ENCODE results near the gene CRB1. TPM values are rescaled to one million over a fixed set of nuclear protein-coding genes. Genes with fewer than 3 reads are reported as not detected.

Gene CRB1
- total RNA-seq, 1 donor from 2014 or later: not detected

- peaks cover 13% of the 10 kb centered on the region for H3K4me1 Mint-ChIP-seq (ENCODE audit: low read depth, unreplicated experiment)
- H3K27ac ChIP-seq (ENCODE audit: low read depth, low read length): no peak overlapping the region
Observed at GRCh38 chr1:197435224-197435623, 167.2 kb downstream of the CRB1 start.

GRCh38 chr1:197437601-197438000 is 169.5 kb downstream of the CRB1 start:
- Mint-ChIP-seq H3K36me3 (ENCODE audit: low read depth, unreplicated experiment) (no peaks in the 10 kb centered on the region), H3K4me1 (ENCODE audit: low read depth, unreplicated experiment) (peaks cover 23% of the 10 kb centered on the region)

More at GRCh38 chr1:197435224-197435623, 167.2 kb downstream of the CRB1 start:
- no peak overlapping the region for H3K27ac Mint-ChIP-seq (ENCODE audit: unreplicated experiment)
- Histone ChIP-seq H3K9me3 (ENCODE audit: insufficient read depth, low read depth, low read length) (no peaks in the 10 kb centered on the region), H2AFZ (ENCODE audit: low read depth, low read length) (no peak overlapping the region), H3K36me3 (ENCODE audit: insufficient read depth, low read length) (no peaks in the 10 kb centered on the region), H3K9ac (ENCODE audit: low read length) (no peak overlapping the region), H4K20me1 (ENCODE audit: insufficient read depth, low read length) (no peaks in the 10 kb centered on the region), H3K79me2 (ENCODE audit: insufficient read depth, low read length) (no peaks in the 10 kb centered on the region), H3K4me2 (ENCODE audit: low read length) (no peak overlapping the region), H3K4me3 (ENCODE audit: insufficient read depth, low read depth, low read length) (no peak overlapping the region), H3K4me1 (ENCODE audit: insufficient read depth, low read length) (peaks cover 5% of the 10 kb centered on the region), H3K27me3 (ENCODE audit: insufficient read depth, low read length) (no peaks in the 10 kb centered on the region)
- no peak for DNase-seq (ENCODE audit: low read depth)
- no peak for TF ChIP-seq EZH2 (IDR thresholded peaks at IDR 0.05; ENCODE audit: insufficient read depth, low read length)
- no peak overlapping the region for H3K4me3 Mint-ChIP-seq (ENCODE audit: unreplicated experiment)
- H3K36me3 Mint-ChIP-seq (ENCODE audit: low read depth, unreplicated experiment): no peaks in the 10 kb centered on the region
- no peaks in the 10 kb centered on the region for H3K9me3 Mint-ChIP-seq (ENCODE audit: unreplicated experiment)
- FAIRE-seq: no peak
- no peaks in the 10 kb centered on the region for H3K27me3 Mint-ChIP-seq (ENCODE audit: low read depth, unreplicated experiment)

GRCh38 chr1:197438010-197438790 is 170.1 kb downstream of the CRB1 start:
- Histone ChIP-seq H3K9ac (ENCODE audit: low read length) (no peak overlapping the region), H4K20me1 (ENCODE audit: insufficient read depth, low read length) (no peaks in the 10 kb centered on the region), H3K27me3 (ENCODE audit: insufficient read depth, low read length) (no peaks in the 10 kb centered on the region), H3K4me1 (ENCODE audit: insufficient read depth, low read length) (peaks cover 9% of the 10 kb centered on the region), H3K27ac (ENCODE audit: low read depth, low read length) (no peak overlapping the region), H2AFZ (ENCODE audit: low read depth, low read length) (no peak overlapping the region), H3K9me3 (ENCODE audit: insufficient read depth, low read depth, low read length) (no peaks in the 10 kb centered on the region), H3K4me3 (ENCODE audit: insufficient read depth, low read depth, low read length) (no peak overlapping the region), H3K36me3 (ENCODE audit: insufficient read depth, low read length) (no peaks in the 10 kb centered on the region), H3K4me2 (ENCODE audit: low read length) (no peak overlapping the region), H3K79me2 (ENCODE audit: insufficient read depth, low read length) (no peaks in the 10 kb centered on the region)
- no peak for TF ChIP-seq CTCF (IDR thresholded peaks at IDR 0.05; ENCODE audit: insufficient read depth, low read depth, low read length)
- no peak for TF ChIP-seq EZH2 (IDR thresholded peaks at IDR 0.05; ENCODE audit: insufficient read depth, low read length)
- Mint-ChIP-seq H3K4me1 (ENCODE audit: low read depth, unreplicated experiment) (peaks cover 23% of the 10 kb centered on the region), H3K9me3 (ENCODE audit: unreplicated experiment) (no peaks in the 10 kb centered on the region), H3K4me3 (ENCODE audit: unreplicated experiment) (no peak overlapping the region), H3K27me3 (ENCODE audit: low read depth, unreplicated experiment) (no peaks in the 10 kb centered on the region), H3K36me3 (ENCODE audit: low read depth, unreplicated experiment) (no peaks in the 10 kb centered on the region), H3K27ac (ENCODE audit: unreplicated experiment) (peak overlapping the region; percentile 62)
- DNase-seq (ENCODE audit: low read depth) (peak; percentile 80), FAIRE-seq (no peak)

More at GRCh38 chr1:197437601-197438000, 169.5 kb downstream of the CRB1 start:
- TF ChIP-seq EZH2 (IDR thresholded peaks at IDR 0.05; ENCODE audit: insufficient read depth, low read length) (no peak), CTCF (IDR thresholded peaks at IDR 0.05; ENCODE audit: insufficient read depth, low read depth, low read length) (no peak)
- no peak overlapping the region for H3K27ac Mint-ChIP-seq (ENCODE audit: unreplicated experiment)
- no peak overlapping the region for H3K4me3 Mint-ChIP-seq (ENCODE audit: unreplicated experiment)
- no peaks in the 10 kb centered on the region for H3K9me3 Mint-ChIP-seq (ENCODE audit: unreplicated experiment)
- no peak for FAIRE-seq
- DNase-seq (ENCODE audit: low read depth): no peak
- Histone ChIP-seq H3K4me3 (ENCODE audit: insufficient read depth, low read depth, low read length) (no peak overlapping the region), H3K4me1 (ENCODE audit: insufficient read depth, low read length) (peaks cover 9% of the 10 kb centered on the region), H4K20me1 (ENCODE audit: insufficient read depth, low read length) (no peaks in the 10 kb centered on the region), H3K9me3 (ENCODE audit: insufficient read depth, low read depth, low read length) (no peaks in the 10 kb centered on the region), H3K4me2 (ENCODE audit: low read length) (no peak overlapping the region), H3K27me3 (ENCODE audit: insufficient read depth, low read length) (no peaks in the 10 kb centered on the region), H3K36me3 (ENCODE audit: insufficient read depth, low read length) (no peaks in the 10 kb centered on the region), H3K9ac (ENCODE audit: low read length) (no peak overlapping the region), H3K27ac (ENCODE audit: low read depth, low read length) (no peak overlapping the region), H2AFZ (ENCODE audit: low read depth, low read length) (no peak overlapping the region), H3K79me2 (ENCODE audit: insufficient read depth, low read length) (no peaks in the 10 kb centered on the region)
- H3K27me3 Mint-ChIP-seq (ENCODE audit: low read depth, unreplicated experiment): no peaks in the 10 kb centered on the region

All from astrocyte (in vitro differentiated cells and primary cell).